Prostate gland (tissue), 2 donors: ENCODE measurements around the gene KCNIP3.

ENCODE experiments used
- POLR2A ChIP-seq: fragments of 450-650 bp; IDR thresholded peaks from one replicate; pipeline ENCODE4 v1.6.1; 2016; ENCODE audit warnings: antibody characterized with exemption, mild to moderate bottlenecking
- POLR2AphosphoS5 ChIP-seq: sonication (generic); formaldehyde crosslinking; IDR thresholded peaks from one replicate; pipeline ENCODE4 v1.6.1; 2017; ENCODE audit warnings: antibody characterized with exemption
- TF ChIP-seq, protein P1 (sequence below), 4 experiments: fragments of 200-600 bp in 2 of 4; fragments of 450-650 bp in 2 of 4; sonication (generic) in 2 of 4; IDR thresholded peaks; 1 replicate in 3 of 4; 2 replicates in 1 of 4; pipeline ENCODE4 v1.5.1; 2016 to 2019; ENCODE audit warnings: antibody characterized with exemption in 4 of 4, mild to moderate bottlenecking in 2 of 4, moderate library complexity in 2 of 4

GRCh38 chr2:95327861-95328260 lies 30.7 kb downstream of the KCNIP3 start:
- TF ChIP-seq POLR2AphosphoS5 (no peak), POLR2A (no peak)
- TF ChIP-seq, protein P1, sequence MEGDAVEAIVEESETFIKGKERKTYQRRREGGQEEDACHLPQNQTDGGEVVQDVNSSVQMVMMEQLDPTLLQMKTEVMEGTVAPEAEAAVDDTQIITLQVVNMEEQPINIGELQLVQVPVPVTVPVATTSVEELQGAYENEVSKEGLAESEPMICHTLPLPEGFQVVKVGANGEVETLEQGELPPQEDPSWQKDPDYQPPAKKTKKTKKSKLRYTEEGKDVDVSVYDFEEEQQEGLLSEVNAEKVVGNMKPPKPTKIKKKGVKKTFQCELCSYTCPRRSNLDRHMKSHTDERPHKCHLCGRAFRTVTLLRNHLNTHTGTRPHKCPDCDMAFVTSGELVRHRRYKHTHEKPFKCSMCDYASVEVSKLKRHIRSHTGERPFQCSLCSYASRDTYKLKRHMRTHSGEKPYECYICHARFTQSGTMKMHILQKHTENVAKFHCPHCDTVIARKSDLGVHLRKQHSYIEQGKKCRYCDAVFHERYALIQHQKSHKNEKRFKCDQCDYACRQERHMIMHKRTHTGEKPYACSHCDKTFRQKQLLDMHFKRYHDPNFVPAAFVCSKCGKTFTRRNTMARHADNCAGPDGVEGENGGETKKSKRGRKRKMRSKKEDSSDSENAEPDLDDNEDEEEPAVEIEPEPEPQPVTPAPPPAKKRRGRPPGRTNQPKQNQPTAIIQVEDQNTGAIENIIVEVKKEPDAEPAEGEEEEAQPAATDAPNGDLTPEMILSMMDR (IDR thresholded peaks at IDR 0.05), result no peak
